HG03520 (cell line): Measurements from ENCODE around the gene LBR.

ENCODE experiments used
- ATAC-seq: cut with Tn5 transposase; IDR thresholded peaks from one replicate; pipeline ENCODE4 v1.9.1; 2021; ENCODE audit warnings: mild to moderate bottlenecking, moderate library complexity; ENCODE audit not compliant: unreplicated experiment

The LBR gene

GRCh38 chr1:225378880-225379279 lies 49.0 kb downstream of the LBR start:
- ATAC-seq: no peak

GRCh38 chr1:225374996-225375395 lies 52.8 kb downstream of the LBR start:
- ATAC-seq: no peak

- ATAC-seq: no peak
These were observed 54.7 kb downstream of the LBR start for GRCh38 chr1:225373155-225373554.

- no peak for ATAC-seq
These were observed 56.4 kb downstream of the LBR start for GRCh38 chr1:225371366-225372010.

- ATAC-seq: no peak
These were observed 59.7 kb downstream of the LBR start for GRCh38 chr1:225368036-225368552.

- no peak for ATAC-seq
These were observed 61.3 kb downstream of the LBR start for GRCh38 chr1:225366552-225366951.

- ATAC-seq: no peak
These were observed 61.8 kb downstream of the LBR start for GRCh38 chr1:225366018-225366417.

- no peak for ATAC-seq
These were observed 63.4 kb downstream of the LBR start for GRCh38 chr1:225364439-225364838.

- no peak for ATAC-seq
These were observed 65.0 kb downstream of the LBR start for GRCh38 chr1:225362805-225363204.

- ATAC-seq: no peak
These were observed 66.7 kb downstream of the LBR start for GRCh38 chr1:225361176-225361575.

- ATAC-seq: no peak
These were observed 67.7 kb downstream of the LBR start for GRCh38 chr1:225360119-225360518.

- ATAC-seq: no peak
These were observed 72.0 kb downstream of the LBR start for GRCh38 chr1:225355863-225356262.

GRCh38 chr1:225354906-225355305 lies 72.9 kb downstream of the LBR start:
- no peak for ATAC-seq
